ENCODE results near the gene RSAD2.

Gene RSAD2

GRCh38 chr2:6877402-6878304 is at the start of gene RSAD2:
Gene RSAD2 (plus strand): TSS chr2:6877777. CDS start chr2:6877801, 24 bp downstream.
- H3K36me3 Mint-ChIP-seq: peaks cover 3% of the 10 kb centered on the region
- H3K4me3 Mint-ChIP-seq: peak within 1 kb of the TSS; percentile 82
- H3K27ac Mint-ChIP-seq: no peak within 1 kb of the TSS
- ATAC-seq (ENCODE audit: low read depth) (peak; percentile 86), DNase-seq (ENCODE audit: low spot score in 2 of 2) (peak in 1 of 2 donors; percentile 18)
- peaks cover 2% of the 10 kb centered on the region for H3K9me3 Mint-ChIP-seq
- H3K4me1 Mint-ChIP-seq: peaks cover 30% of the 10 kb centered on the region
- no peaks in the 10 kb centered on the region for H3K27me3 Mint-ChIP-seq

GRCh38 chr2:6828299-6828584 is 49.3 kb upstream of the RSAD2 start:
- Mint-ChIP-seq H3K27me3 (no peaks in the 10 kb centered on the region), H3K36me3 (peaks cover 9% of the 10 kb centered on the region), H3K4me1 (peaks cover 9% of the 10 kb centered on the region), H3K27ac (no peak overlapping the region), H3K9me3 (peaks cover 19% of the 10 kb centered on the region), H3K4me3 (no peak overlapping the region)
- ATAC-seq (ENCODE audit: low read depth) (no peak), DNase-seq (ENCODE audit: low spot score in 2 of 2) (no peak)

- H3K27ac Mint-ChIP-seq: no peak overlapping the region
- H3K9me3 Mint-ChIP-seq: peaks cover 24% of the 10 kb centered on the region
- no peak overlapping the region for H3K4me3 Mint-ChIP-seq
- peaks cover 13% of the 10 kb centered on the region for H3K36me3 Mint-ChIP-seq
- DNase-seq (ENCODE audit: low spot score in 2 of 2): no peak
- H3K27me3 Mint-ChIP-seq: no peaks in the 10 kb centered on the region
- ATAC-seq (ENCODE audit: low read depth): no peak
- peaks cover 6% of the 10 kb centered on the region for H3K4me1 Mint-ChIP-seq
Measured at GRCh38 chr2:6831229-6831628, 46.3 kb upstream of the RSAD2 start.

- Mint-ChIP-seq H3K27me3 (no peaks in the 10 kb centered on the region), H3K36me3 (peaks cover 13% of the 10 kb centered on the region), H3K27ac (peak overlapping the region; percentile 50), H3K9me3 (peaks cover 24% of the 10 kb centered on the region), H3K4me3 (no peak overlapping the region), H3K4me1 (peaks cover 3% of the 10 kb centered on the region)
- no peak for DNase-seq (ENCODE audit: low spot score in 2 of 2)
- no peak for ATAC-seq (ENCODE audit: low read depth)
Measured at GRCh38 chr2:6832596-6833299, 44.8 kb upstream of the RSAD2 start.

GRCh38 chr2:6833300-6833604 is 44.3 kb upstream of the RSAD2 start:
- Mint-ChIP-seq H3K9me3 (peaks cover 24% of the 10 kb centered on the region), H3K4me1 (peaks cover 3% of the 10 kb centered on the region), H3K27me3 (no peaks in the 10 kb centered on the region), H3K36me3 (peaks cover 13% of the 10 kb centered on the region), H3K27ac (no peak overlapping the region), H3K4me3 (no peak overlapping the region)
- DNase-seq (ENCODE audit: low spot score in 2 of 2) (no peak), ATAC-seq (ENCODE audit: low read depth) (no peak)

GRCh38 chr2:6834163-6834562 is 43.4 kb upstream of the RSAD2 start:
- ATAC-seq (ENCODE audit: low read depth): no peak
- Mint-ChIP-seq H3K27me3 (no peaks in the 10 kb centered on the region), H3K4me1 (peaks cover 3% of the 10 kb centered on the region), H3K36me3 (peaks cover 15% of the 10 kb centered on the region), H3K4me3 (no peak overlapping the region), H3K27ac (no peak overlapping the region), H3K9me3 (peaks cover 24% of the 10 kb centered on the region)
- no peak for DNase-seq (ENCODE audit: low spot score in 2 of 2)

GRCh38 chr2:6835467-6835866 is 42.1 kb upstream of the RSAD2 start:
- Mint-ChIP-seq H3K9me3 (peaks cover 22% of the 10 kb centered on the region), H3K36me3 (peaks cover 17% of the 10 kb centered on the region), H3K27me3 (no peaks in the 10 kb centered on the region), H3K4me1 (peaks cover 3% of the 10 kb centered on the region), H3K27ac (no peak overlapping the region), H3K4me3 (no peak overlapping the region)
- no peak for ATAC-seq (ENCODE audit: low read depth)
- DNase-seq (ENCODE audit: low spot score in 2 of 2): no peak

GRCh38 chr2:6838673-6839319 is 38.8 kb upstream of the RSAD2 start:
- no peak for ATAC-seq (ENCODE audit: low read depth)
- Mint-ChIP-seq H3K36me3 (peaks cover 15% of the 10 kb centered on the region), H3K9me3 (peaks cover 12% of the 10 kb centered on the region), H3K4me3 (no peak overlapping the region), H3K27me3 (no peaks in the 10 kb centered on the region), H3K27ac (no peak overlapping the region), H3K4me1 (no peaks in the 10 kb centered on the region)
- no peak for DNase-seq (ENCODE audit: low spot score in 2 of 2)

- DNase-seq (ENCODE audit: low spot score in 2 of 2) (no peak), ATAC-seq (ENCODE audit: low read depth) (no peak)
- H3K9me3 Mint-ChIP-seq: peaks cover 19% of the 10 kb centered on the region
- H3K27me3 Mint-ChIP-seq: no peaks in the 10 kb centered on the region
- H3K27ac Mint-ChIP-seq: no peak overlapping the region
- H3K36me3 Mint-ChIP-seq: peaks cover 20% of the 10 kb centered on the region
- H3K4me3 Mint-ChIP-seq: no peak overlapping the region
- H3K4me1 Mint-ChIP-seq: no peaks in the 10 kb centered on the region
Measured at GRCh38 chr2:6841537-6842287, 35.9 kb upstream of the RSAD2 start.

GRCh38 chr2:6845312-6845711 is 32.3 kb upstream of the RSAD2 start:
- ATAC-seq (ENCODE audit: low read depth): no peak
- no peaks in the 10 kb centered on the region for H3K4me1 Mint-ChIP-seq
- H3K27me3 Mint-ChIP-seq: no peaks in the 10 kb centered on the region
- H3K4me3 Mint-ChIP-seq: no peak overlapping the region
- no peak overlapping the region for H3K27ac Mint-ChIP-seq
- H3K9me3 Mint-ChIP-seq: peaks cover 27% of the 10 kb centered on the region
- DNase-seq (ENCODE audit: low spot score in 2 of 2): no peak
- peaks cover 43% of the 10 kb centered on the region for H3K36me3 Mint-ChIP-seq

GRCh38 chr2:6845903-6846302 is 31.7 kb upstream of the RSAD2 start:
- peaks cover 27% of the 10 kb centered on the region for H3K9me3 Mint-ChIP-seq
- H3K4me3 Mint-ChIP-seq: no peak overlapping the region
- H3K27ac Mint-ChIP-seq: no peak overlapping the region
- DNase-seq (ENCODE audit: low spot score in 2 of 2): no peak
- ATAC-seq (ENCODE audit: low read depth): no peak
- H3K27me3 Mint-ChIP-seq: no peaks in the 10 kb centered on the region
- peaks cover 48% of the 10 kb centered on the region for H3K36me3 Mint-ChIP-seq
- no peaks in the 10 kb centered on the region for H3K4me1 Mint-ChIP-seq

GRCh38 chr2:6846540-6846939 is 31.0 kb upstream of the RSAD2 start:
- ATAC-seq (ENCODE audit: low read depth): no peak
- Mint-ChIP-seq H3K4me1 (no peaks in the 10 kb centered on the region), H3K36me3 (peaks cover 54% of the 10 kb centered on the region), H3K9me3 (peaks cover 27% of the 10 kb centered on the region), H3K4me3 (no peak overlapping the region), H3K27ac (no peak overlapping the region), H3K27me3 (no peaks in the 10 kb centered on the region)
- no peak for DNase-seq (ENCODE audit: low spot score in 2 of 2)

GRCh38 chr2:6846967-6847681 is 30.5 kb upstream of the RSAD2 start:
- Mint-ChIP-seq H3K4me3 (no peak overlapping the region), H3K4me1 (no peaks in the 10 kb centered on the region), H3K27ac (no peak overlapping the region), H3K36me3 (peaks cover 59% of the 10 kb centered on the region), H3K27me3 (no peaks in the 10 kb centered on the region), H3K9me3 (peaks cover 27% of the 10 kb centered on the region)
- no peak for ATAC-seq (ENCODE audit: low read depth)
- no peak for DNase-seq (ENCODE audit: low spot score in 2 of 2)

All from memory B cell (primary cell).